HG02870 (cell line): Measurements from ENCODE around the gene NAGPA.
A peak's percentile ranks its signal among the peaks of the same experiment; 100 is the strongest.

Experiments used
- ATAC-seq: cut with Tn5 transposase; IDR thresholded peaks from one replicate; pipeline ENCODE4 v1.9.1; 2021; ENCODE audit warnings: mild to moderate bottlenecking, moderate library complexity; ENCODE audit not compliant: unreplicated experiment

The NAGPA gene

GRCh38 chr16:4979736-4980660 lies 53.7 kb downstream of the NAGPA start:
- ATAC-seq, result no peak

DNA sequence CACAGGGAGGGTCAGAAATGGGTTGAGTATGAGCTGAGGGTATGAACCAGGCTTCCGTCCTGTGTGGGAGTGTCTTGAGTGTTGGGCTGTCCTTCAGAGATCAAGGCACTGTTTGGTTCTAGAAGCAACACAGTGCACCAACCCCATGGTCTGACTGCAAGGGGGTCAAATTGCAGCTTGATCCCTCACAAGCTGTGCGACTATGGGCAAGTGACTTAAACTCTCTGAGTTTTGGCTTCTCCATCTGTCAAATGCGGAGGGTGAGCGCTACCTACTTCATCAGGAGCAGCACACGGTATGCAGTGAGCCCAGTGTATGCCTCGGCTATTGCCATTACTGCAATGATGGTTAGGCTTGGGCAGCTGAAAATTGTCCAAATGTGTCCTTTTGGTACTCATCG lies 54.6 kb downstream of the NAGPA start:
- no peak for ATAC-seq

- no peak for ATAC-seq
Measured at GRCh38 chr16:4976611-4977145, 57.1 kb downstream of the NAGPA start.

GRCh38 chr16:4976079-4976478 lies 57.7 kb downstream of the NAGPA start:
- ATAC-seq, result peak; percentile 97
